D721Med (cell line): ENCODE results near the gene CCSER2.
"Not testable (repeated sequence)": the region's sequence is repeated elsewhere in the genome, so short reads cannot be mapped to it uniquely, and the experiment has no call there.

Experiments
- DNase-seq: peaks from one replicate; pipeline ENCODE4 v3.0.0; 2011; ENCODE audit warnings: low spot score; ENCODE audit not compliant: insufficient read length
- FAIRE-seq: peaks from 2 replicates; lab custom pipeline; 2011; peaks lifted over from hg19 to GRCh38; lab: Jason Lieb, UNC
- CTCF ChIP-seq: IDR thresholded peaks from 2 replicates; pipeline ENCODE4 v1.5.1; 2012; ENCODE audit warnings: mild to moderate bottlenecking, control low read depth; ENCODE audit not compliant: insufficient read depth; ENCODE audit errors: missing control alignments

Gene CCSER2

GRCh38 chr10:84525120-84525806, 196.9 kb downstream of the CCSER2 start:
- no peak for TF ChIP-seq CTCF
- DNase-seq (no peak), FAIRE-seq (no peak)

GRCh38 chr10:84525807-84526182, 197.4 kb downstream of the CCSER2 start:
- not testable (repeated sequence) for FAIRE-seq, DNase-seq

- not testable (repeated sequence) for FAIRE-seq
These were observed 199.0 kb downstream of the CCSER2 start for GRCh38 chr10:84527386-84527785.

DNA sequence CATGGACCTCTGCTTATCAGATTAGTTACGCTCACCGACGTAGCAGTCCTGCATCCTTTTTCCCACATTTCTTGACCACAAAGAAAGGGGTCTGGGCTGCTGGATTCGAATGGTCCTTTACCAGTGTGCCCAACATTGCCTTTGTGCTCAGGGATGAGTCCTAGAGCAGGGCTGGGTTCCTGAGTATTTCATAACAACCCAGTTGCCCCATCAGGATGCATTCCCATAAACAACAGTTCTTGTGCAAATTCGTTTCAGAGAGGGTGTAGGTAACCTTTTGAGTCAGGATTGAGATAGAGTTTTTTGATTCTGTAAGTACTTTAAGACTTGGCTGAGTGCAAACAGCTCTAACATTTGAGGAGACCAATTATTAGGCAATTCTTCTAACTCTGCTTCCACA, 200.1 kb downstream of the CCSER2 start:
- not testable (repeated sequence) for FAIRE-seq, DNase-seq

More at GRCh38 chr10:84527386-84527785, 199.0 kb downstream of the CCSER2 start:
- not testable (repeated sequence) for DNase-seq

GRCh38 chr10:84530724-84531325, 202.4 kb downstream of the CCSER2 start:
- FAIRE-seq, result no peak
- TF ChIP-seq CTCF, result no peak
- no peak for DNase-seq

GRCh38 chr10:84531396-84531795, 203.0 kb downstream of the CCSER2 start:
- DNase-seq, result no peak
- FAIRE-seq, result no peak
- TF ChIP-seq CTCF, result no peak

- FAIRE-seq (no peak), DNase-seq (no peak)
- peak; percentile 21 for TF ChIP-seq CTCF
These were observed 205.8 kb downstream of the CCSER2 start for GRCh38 chr10:84534168-84534567.

DNA sequence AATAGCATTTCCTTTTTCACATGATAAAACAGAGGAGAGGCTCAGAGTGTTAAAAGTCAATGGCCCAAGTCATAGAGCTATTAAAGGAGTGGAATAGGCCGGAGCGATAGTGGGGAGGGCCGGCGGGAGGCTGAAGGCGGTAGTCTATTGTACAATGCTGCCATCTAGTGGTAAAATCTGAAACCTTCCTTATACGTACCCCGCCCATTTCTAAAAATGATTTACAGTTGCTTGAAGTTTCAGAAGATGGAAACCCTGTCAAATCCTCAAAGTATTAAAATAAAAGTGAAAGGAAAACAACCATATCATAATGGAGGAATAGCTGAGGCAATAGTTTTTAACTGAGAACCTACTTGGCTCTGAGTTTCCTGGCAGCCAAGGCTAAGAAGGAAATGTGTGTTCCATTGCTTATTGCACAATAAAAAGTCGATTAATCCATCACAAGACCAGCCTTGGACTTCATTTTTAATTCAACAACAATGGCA, 209.1 kb downstream of the CCSER2 start:
- DNase-seq, result peak; percentile 35
- TF ChIP-seq CTCF, result peak; percentile 68
- FAIRE-seq, result no peak
